ENCODE results near the gene SLC25A6. TPM values are rescaled to one million over a fixed set of nuclear protein-coding genes. Genes with fewer than 3 reads are reported as not detected.
"Not testable (repeated sequence)": the region's sequence is repeated elsewhere in the genome, so short reads cannot be mapped to it uniquely, and the experiment has no call there.

The SLC25A6 gene
- total RNA-seq, 1 donor from 2014 or later, result 345 TPM

DNA sequence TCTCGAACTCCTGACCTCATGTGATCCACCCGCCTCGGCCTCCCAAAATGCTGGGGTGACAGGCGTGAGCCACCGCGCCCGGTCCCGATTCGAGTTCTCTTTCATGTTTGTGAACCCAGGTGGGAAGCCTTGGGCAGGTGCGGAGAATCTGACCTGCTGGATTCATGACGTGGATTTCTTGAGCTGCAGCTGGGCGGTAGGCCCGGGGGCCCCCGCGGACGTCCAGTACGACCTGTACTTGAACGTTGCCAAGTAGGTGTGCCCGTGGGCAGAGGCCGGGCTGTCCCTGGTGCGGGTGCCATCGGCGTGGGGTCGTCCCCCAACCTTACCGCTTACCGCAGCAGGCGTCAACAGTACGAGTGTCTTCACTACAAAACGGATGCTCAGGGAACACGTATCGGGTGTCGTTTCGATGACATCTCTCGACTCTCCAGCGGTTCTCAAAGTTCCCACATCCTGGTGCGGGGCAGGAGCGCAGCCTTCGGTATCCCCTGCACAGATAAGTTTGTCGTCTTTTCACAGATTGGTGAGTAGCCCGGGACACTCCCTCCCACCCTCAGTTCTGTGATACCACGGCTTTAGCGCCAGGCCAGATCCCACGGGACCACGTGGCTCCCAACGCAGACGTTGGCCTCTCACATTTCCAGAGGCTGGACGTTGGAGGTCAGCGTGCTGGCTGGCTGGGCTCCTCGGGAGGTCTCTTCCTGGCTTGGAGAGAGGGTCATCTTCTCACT is 39.8 kb downstream of the SLC25A6 start:
- Histone ChIP-seq H3K4me1 (ENCODE audit: insufficient read depth, low read length) (no peaks in the 10 kb centered on the region), H3K79me2 (ENCODE audit: insufficient read depth, low read length) (no peaks in the 10 kb centered on the region), H3K4me3 (ENCODE audit: insufficient read depth, low read depth, low read length) (no peak overlapping the region), H3K27ac (ENCODE audit: low read depth, low read length) (no peak overlapping the region), H3K9ac (ENCODE audit: low read length) (no peak overlapping the region), H3K27me3 (ENCODE audit: insufficient read depth, low read length) (no peaks in the 10 kb centered on the region), H3K36me3 (ENCODE audit: insufficient read depth, low read length) (no peaks in the 10 kb centered on the region), H4K20me1 (ENCODE audit: insufficient read depth, low read length) (no peaks in the 10 kb centered on the region), H2AFZ (ENCODE audit: low read depth, low read length) (no peak overlapping the region), H3K4me2 (ENCODE audit: low read length) (no peak overlapping the region), H3K9me3 (ENCODE audit: insufficient read depth, low read depth, low read length) (no peaks in the 10 kb centered on the region)
- TF ChIP-seq EZH2 (IDR thresholded peaks at IDR 0.05; ENCODE audit: insufficient read depth, low read length), result no peak
- TF ChIP-seq, protein P1, sequence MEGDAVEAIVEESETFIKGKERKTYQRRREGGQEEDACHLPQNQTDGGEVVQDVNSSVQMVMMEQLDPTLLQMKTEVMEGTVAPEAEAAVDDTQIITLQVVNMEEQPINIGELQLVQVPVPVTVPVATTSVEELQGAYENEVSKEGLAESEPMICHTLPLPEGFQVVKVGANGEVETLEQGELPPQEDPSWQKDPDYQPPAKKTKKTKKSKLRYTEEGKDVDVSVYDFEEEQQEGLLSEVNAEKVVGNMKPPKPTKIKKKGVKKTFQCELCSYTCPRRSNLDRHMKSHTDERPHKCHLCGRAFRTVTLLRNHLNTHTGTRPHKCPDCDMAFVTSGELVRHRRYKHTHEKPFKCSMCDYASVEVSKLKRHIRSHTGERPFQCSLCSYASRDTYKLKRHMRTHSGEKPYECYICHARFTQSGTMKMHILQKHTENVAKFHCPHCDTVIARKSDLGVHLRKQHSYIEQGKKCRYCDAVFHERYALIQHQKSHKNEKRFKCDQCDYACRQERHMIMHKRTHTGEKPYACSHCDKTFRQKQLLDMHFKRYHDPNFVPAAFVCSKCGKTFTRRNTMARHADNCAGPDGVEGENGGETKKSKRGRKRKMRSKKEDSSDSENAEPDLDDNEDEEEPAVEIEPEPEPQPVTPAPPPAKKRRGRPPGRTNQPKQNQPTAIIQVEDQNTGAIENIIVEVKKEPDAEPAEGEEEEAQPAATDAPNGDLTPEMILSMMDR (IDR thresholded peaks at IDR 0.05; ENCODE audit: insufficient read depth, low read depth, low read length), result no peak
- H3K27me3 Mint-ChIP-seq (ENCODE audit: low read depth, unreplicated experiment), result no peaks in the 10 kb centered on the region
- H3K4me1 Mint-ChIP-seq (ENCODE audit: low read depth, unreplicated experiment), result no peaks in the 10 kb centered on the region
- H3K36me3 Mint-ChIP-seq (ENCODE audit: low read depth, unreplicated experiment), result peaks cover 7% of the 10 kb centered on the region
- FAIRE-seq, result no peak
- H3K4me3 Mint-ChIP-seq (ENCODE audit: unreplicated experiment), result no peak overlapping the region
- no peak overlapping the region for H3K27ac Mint-ChIP-seq (ENCODE audit: unreplicated experiment)
- no peak for DNase-seq (ENCODE audit: low read depth)
- peaks cover 2% of the 10 kb centered on the region for H3K9me3 Mint-ChIP-seq (ENCODE audit: unreplicated experiment)

DNA sequence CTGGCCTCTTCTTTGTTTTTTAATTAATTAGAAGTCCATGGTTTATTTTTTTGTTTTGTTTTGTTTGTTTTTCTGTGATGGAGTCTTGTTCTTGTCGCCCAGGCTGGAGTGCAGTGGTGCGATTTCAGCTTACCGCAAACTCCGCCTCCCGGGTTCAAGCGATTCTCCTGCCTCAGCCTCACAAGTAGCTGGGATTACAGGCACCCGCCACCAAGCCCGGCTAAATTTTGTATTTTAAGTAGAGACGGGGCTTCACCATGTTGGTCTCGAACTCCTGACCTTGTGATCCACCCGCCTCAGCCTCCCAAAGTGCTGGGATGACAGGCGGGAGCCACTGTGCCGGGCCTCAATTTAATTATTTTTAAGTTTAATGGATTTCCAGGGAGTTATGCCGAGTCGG is 42.3 kb downstream of the SLC25A6 start:
- FAIRE-seq; H3K27me3 Mint-ChIP-seq (ENCODE audit: low read depth, unreplicated experiment); H3K36me3 Mint-ChIP-seq (ENCODE audit: low read depth, unreplicated experiment): not testable (repeated sequence)

DNA sequence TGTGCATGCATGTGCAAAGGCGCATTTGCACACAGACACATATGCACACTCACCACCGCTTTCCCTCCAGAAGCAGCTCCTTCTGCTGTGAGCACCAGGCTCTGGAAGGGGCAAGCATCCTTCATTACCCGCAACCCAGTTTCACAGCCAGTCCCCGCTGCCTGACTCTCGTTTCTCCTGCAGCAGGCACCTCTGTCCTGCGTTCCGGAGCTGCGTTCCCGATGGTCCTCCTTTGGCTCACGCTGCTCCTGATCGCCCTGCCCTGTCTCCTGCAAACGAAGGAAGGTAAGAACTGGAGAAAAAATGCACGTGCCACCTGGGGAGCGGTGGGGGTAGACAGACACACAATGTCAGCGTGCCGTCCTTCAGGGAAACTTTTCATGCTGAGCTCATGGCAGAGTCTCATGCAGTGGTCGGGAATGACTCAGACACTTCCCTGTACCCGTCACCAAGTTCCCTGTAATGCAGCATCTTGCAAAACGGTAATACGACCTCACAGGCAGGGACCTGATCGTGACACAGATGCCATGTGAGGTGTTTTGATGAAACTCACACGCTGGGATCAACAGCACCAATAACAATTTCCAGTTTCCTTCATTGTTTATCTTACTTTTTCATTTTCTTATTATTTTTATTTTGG is 50.2 kb downstream of the SLC25A6 start:
- Histone ChIP-seq H3K9me3 (ENCODE audit: insufficient read depth, low read depth, low read length) (peaks cover 7% of the 10 kb centered on the region), H3K27ac (ENCODE audit: low read depth, low read length) (no peak overlapping the region), H3K4me2 (ENCODE audit: low read length) (no peak overlapping the region), H3K27me3 (ENCODE audit: insufficient read depth, low read length) (no peaks in the 10 kb centered on the region), H3K4me3 (ENCODE audit: insufficient read depth, low read depth, low read length) (no peak overlapping the region), H3K9ac (ENCODE audit: low read length) (no peak overlapping the region), H2AFZ (ENCODE audit: low read depth, low read length) (no peak overlapping the region), H3K79me2 (ENCODE audit: insufficient read depth, low read length) (no peaks in the 10 kb centered on the region), H3K36me3 (ENCODE audit: insufficient read depth, low read length) (no peaks in the 10 kb centered on the region), H3K4me1 (ENCODE audit: insufficient read depth, low read length) (no peaks in the 10 kb centered on the region), H4K20me1 (ENCODE audit: insufficient read depth, low read length) (no peaks in the 10 kb centered on the region)
- TF ChIP-seq, protein P1 (IDR thresholded peaks at IDR 0.05; ENCODE audit: insufficient read depth, low read depth, low read length), result no peak
- H3K27me3 Mint-ChIP-seq (ENCODE audit: low read depth, unreplicated experiment), result no peaks in the 10 kb centered on the region
- H3K27ac Mint-ChIP-seq (ENCODE audit: unreplicated experiment), result no peak overlapping the region
- peaks cover 13% of the 10 kb centered on the region for H3K9me3 Mint-ChIP-seq (ENCODE audit: unreplicated experiment)
- no peak for DNase-seq (ENCODE audit: low read depth)
- no peak overlapping the region for H3K4me3 Mint-ChIP-seq (ENCODE audit: unreplicated experiment)
- H3K36me3 Mint-ChIP-seq (ENCODE audit: low read depth, unreplicated experiment), result peaks cover 6% of the 10 kb centered on the region
- H3K4me1 Mint-ChIP-seq (ENCODE audit: low read depth, unreplicated experiment), result no peaks in the 10 kb centered on the region
- no peak for FAIRE-seq

More for the DNA sequence above, 42.3 kb downstream of the SLC25A6 start:
- not testable (repeated sequence) for H3K4me2 ChIP-seq (ENCODE audit: low read length); H3K4me1 Mint-ChIP-seq (ENCODE audit: low read depth, unreplicated experiment); H3K79me2 ChIP-seq (ENCODE audit: insufficient read depth, low read length); H3K27me3 ChIP-seq (ENCODE audit: insufficient read depth, low read length); H3K9ac ChIP-seq (ENCODE audit: low read length); H3K27ac ChIP-seq (ENCODE audit: low read depth, low read length); H3K36me3 ChIP-seq (ENCODE audit: insufficient read depth, low read length); H3K4me3 ChIP-seq (ENCODE audit: insufficient read depth, low read depth, low read length); H3K27ac Mint-ChIP-seq (ENCODE audit: unreplicated experiment); DNase-seq (ENCODE audit: low read depth); H3K9me3 Mint-ChIP-seq (ENCODE audit: unreplicated experiment); H2AFZ ChIP-seq (ENCODE audit: low read depth, low read length); H4K20me1 ChIP-seq (ENCODE audit: insufficient read depth, low read length); H3K4me3 Mint-ChIP-seq (ENCODE audit: unreplicated experiment); H3K4me1 ChIP-seq (ENCODE audit: insufficient read depth, low read length); H3K9me3 ChIP-seq (ENCODE audit: insufficient read depth, low read depth, low read length)
